ENCODE results near the gene C3orf20.

C3orf20 gene

GRCh38 chr3:14761866-14762265, 86.9 kb downstream of the C3orf20 start:
- DNase-seq: no peak

GRCh38 chr3:14762701-14763100, 87.8 kb downstream of the C3orf20 start:
- DNase-seq: no peak

- DNase-seq: no peak
These were observed 89.6 kb downstream of the C3orf20 start for GRCh38 chr3:14764331-14765059.

- no peak for DNase-seq
These were observed 90.1 kb downstream of the C3orf20 start for GRCh38 chr3:14765060-14765400.

- no peak for DNase-seq
These were observed 90.9 kb downstream of the C3orf20 start for GRCh38 chr3:14765576-14766427.

- DNase-seq: no peak
These were observed 91.7 kb downstream of the C3orf20 start for GRCh38 chr3:14766428-14767244.

- no peak for DNase-seq
These were observed 92.5 kb downstream of the C3orf20 start for GRCh38 chr3:14767245-14768051.

- no peak for DNase-seq
These were observed 93.3 kb downstream of the C3orf20 start for GRCh38 chr3:14768182-14768790.

GRCh38 chr3:14768881-14769280, 93.9 kb downstream of the C3orf20 start:
- no peak for DNase-seq

- no peak for DNase-seq
These were observed 94.8 kb downstream of the C3orf20 start for GRCh38 chr3:14769544-14770325.

- no peak for DNase-seq
These were observed 95.7 kb downstream of the C3orf20 start for GRCh38 chr3:14770591-14770990.

- DNase-seq: no peak
These were observed 96.9 kb downstream of the C3orf20 start for GRCh38 chr3:14771593-14772497.

- no peak for DNase-seq
These were observed 97.7 kb downstream of the C3orf20 start for GRCh38 chr3:14772533-14773138.

GRCh38 chr3:14773281-14773680, 98.3 kb downstream of the C3orf20 start:
- no peak for DNase-seq

GRCh38 chr3:14773691-14774128, 98.8 kb downstream of the C3orf20 start:
- DNase-seq: no peak

- DNase-seq: no peak
These were observed 99.5 kb downstream of the C3orf20 start for GRCh38 chr3:14774431-14774830.

GRCh38 chr3:14775011-14775410, 100.1 kb downstream of the C3orf20 start:
- DNase-seq: no peak

GRCh38 chr3:14775563-14775962, 100.6 kb downstream of the C3orf20 start:
- DNase-seq: no peak

GRCh38 chr3:14779069-14779685, 104.2 kb downstream of the C3orf20 start:
- DNase-seq: no peak

Measured in NCI-H1694 treated with DMSO at 0.1 percent for 48 hours (cell line).